CD4-positive, CD25-positive, alpha-beta regulatory T cell (primary cell): ENCODE measurements around the gene AKR1B1. TPM values are rescaled to one million over a fixed set of nuclear protein-coding genes. Genes with fewer than 3 reads are reported as not detected.
A peak's percentile ranks its signal among the peaks of the same experiment; 100 is the strongest.

Experiments
- ATAC-seq, 2 donors: fragments of 150-1000 bp; cut with Tn5 transposase; one replicate each; pipeline ENCODE4 v1.10.0; 2021; ENCODE audit warnings: low read depth in 2 of 2, moderate number of reproducible peaks in 2 of 2, moderate library complexity in 1 of 2
- DNase-seq, 3 donors: peaks; one replicate each; pipeline versions ENCODE4 v3.0.0 to v3.0.0-alpha.2; 2012 to 2022; ENCODE audit warnings: mixed read lengths in 1 of 3
- H3K27ac ChIP-seq: one replicate; pipeline ENCODE4 v1.7.0; 2013; ENCODE audit warnings: mild to moderate bottlenecking, low read length; ENCODE audit not compliant: insufficient read depth, poor library complexity, severe bottlenecking
- H3K27me3 ChIP-seq: one replicate; pipeline ENCODE4 v1.7.0; 2013; ENCODE audit warnings: low read length; ENCODE audit not compliant: control insufficient read depth, insufficient read depth
- H3K36me3 ChIP-seq: one replicate; pipeline ENCODE4 v1.7.0; 2013; ENCODE audit warnings: mild to moderate bottlenecking, low read length, moderate library complexity; ENCODE audit not compliant: control insufficient read depth, insufficient read depth
- H3K4me1 ChIP-seq: 2 replicates; pipeline ENCODE4 v1.7.0; 2013; ENCODE audit warnings: mild to moderate bottlenecking, low read length; ENCODE audit not compliant: insufficient read depth, control insufficient read depth, poor library complexity, severe bottlenecking
- H3K4me3 ChIP-seq: one replicate; pipeline ENCODE4 v1.7.0; 2013; ENCODE audit warnings: low read depth, mild to moderate bottlenecking, low read length, moderate library complexity
- H3K9me3 ChIP-seq, 2 experiments: 1 replicate in 1 of 2; 2 replicates in 1 of 2; pipeline ENCODE4 v1.7.0; 2013; ENCODE audit warnings: low read length in 2 of 2, mild to moderate bottlenecking in 1 of 2, moderate library complexity in 1 of 2; ENCODE audit not compliant: control insufficient read depth in 2 of 2
- H3K27ac Mint-ChIP-seq, 3 donors: one replicate each; pipeline ENCODE4 v1.8.0; 2020 to 2022; ENCODE audit warnings: mild to moderate bottlenecking in 3 of 3, mixed read lengths in 3 of 3, moderate library complexity in 2 of 3
- H3K27me3 Mint-ChIP-seq: one replicate; pipeline ENCODE4 v1.8.0; 2022; ENCODE audit warnings: mild to moderate bottlenecking, mixed read lengths
- H3K36me3 Mint-ChIP-seq: one replicate; pipeline ENCODE4 v1.8.0; 2020; ENCODE audit warnings: mixed read lengths
- H3K4me1 Mint-ChIP-seq, 4 donors: one replicate each; pipeline ENCODE4 v1.8.0; 2020 to 2022; ENCODE audit warnings: mixed read lengths in 4 of 4, mild to moderate bottlenecking in 1 of 4
- H3K4me3 Mint-ChIP-seq, 4 donors: one replicate each; pipeline ENCODE4 v1.8.0; 2020 to 2022; ENCODE audit warnings: mild to moderate bottlenecking in 4 of 4, mixed read lengths in 4 of 4, moderate library complexity in 3 of 4
- H3K9me3 Mint-ChIP-seq, 7 donors: one replicate each; pipeline ENCODE4 v1.8.0; 2020 to 2022; ENCODE audit warnings: mixed read lengths in 7 of 7, mild to moderate bottlenecking in 3 of 7, moderate library complexity in 2 of 7
- polyA plus RNA-seq, 4 donors: library from polyadenylated mRNA; unstranded; fragments of 300-500 nt; fragmentation: Illumina TruSeq; gene quantifications; one replicate each; pipeline ENCODE4 v1.2.3, GENCODE V29; 2021
- total RNA-seq: library from RNA; stranded (reverse); gene quantifications from one replicate; pipeline ENCODE4 v1.2.3, GENCODE V29; 2022

The AKR1B1 gene
- total and polyA plus RNA-seq, 5 donors from 2014 or later: 44.6 to 137 (median 114) TPM

DNA sequence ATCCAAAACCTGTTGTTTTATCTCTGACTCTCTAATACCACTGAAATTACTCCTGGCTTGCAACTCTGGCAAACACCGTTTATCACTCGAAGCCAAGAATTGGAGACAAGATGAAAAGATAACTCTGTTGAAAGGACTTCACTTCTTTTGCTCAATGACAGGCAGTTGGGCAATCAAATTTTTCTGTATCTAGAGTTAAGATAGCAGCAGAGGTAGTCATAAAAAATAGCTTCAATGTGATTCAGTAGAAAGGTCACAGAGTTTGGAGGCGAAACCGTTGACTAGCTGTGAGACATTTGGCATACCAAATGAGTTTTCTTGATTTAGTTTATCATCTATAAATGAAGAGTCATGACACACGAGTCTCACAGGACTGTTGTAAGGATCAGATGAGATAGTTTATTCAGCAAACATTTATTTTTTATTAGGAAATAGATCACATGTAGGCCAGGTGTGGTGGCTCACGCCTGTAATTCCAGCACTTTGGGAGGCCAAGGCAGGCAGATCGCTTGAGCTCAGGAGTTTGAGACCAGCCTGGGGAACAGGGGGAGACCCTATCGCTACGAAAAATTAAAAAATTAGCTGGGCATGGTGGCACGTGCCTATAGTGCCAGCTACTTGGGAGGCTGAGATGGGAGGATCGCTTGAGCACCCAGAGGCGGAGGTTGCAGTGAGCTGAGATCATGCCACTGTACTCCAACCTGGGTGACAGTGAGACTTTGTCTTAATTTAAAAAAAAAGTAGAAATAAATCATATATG, 23.6 kb downstream of the AKR1B1 start:
- peaks cover 0 to 4% (median 0%) of the 10 kb centered on the region in 7 donors for H3K9me3 Mint-ChIP-seq
- DNase-seq: no peak
- peaks cover 15% of the 10 kb centered on the region for H3K36me3 Mint-ChIP-seq
- H3K27ac Mint-ChIP-seq: peak overlapping the region in 2 of 3 donors; percentile 6 to 28
- H3K27me3 Mint-ChIP-seq: no peaks in the 10 kb centered on the region
- Histone ChIP-seq H3K4me3 (no peak overlapping the region), H3K27ac (no peak overlapping the region), H3K27me3 (peaks cover 4% of the 10 kb centered on the region), H3K36me3 (peaks cover 1% of the 10 kb centered on the region), H3K4me1 (peaks cover 13% of the 10 kb centered on the region), H3K9me3 (no peaks in the 10 kb centered on the region)
- no peak for ATAC-seq
- H3K4me3 Mint-ChIP-seq: peak overlapping the region in 1 of 4 donors; percentile 43
- peaks cover 0 to 16% (median 6%) of the 10 kb centered on the region in 4 donors for H3K4me1 Mint-ChIP-seq

DNA sequence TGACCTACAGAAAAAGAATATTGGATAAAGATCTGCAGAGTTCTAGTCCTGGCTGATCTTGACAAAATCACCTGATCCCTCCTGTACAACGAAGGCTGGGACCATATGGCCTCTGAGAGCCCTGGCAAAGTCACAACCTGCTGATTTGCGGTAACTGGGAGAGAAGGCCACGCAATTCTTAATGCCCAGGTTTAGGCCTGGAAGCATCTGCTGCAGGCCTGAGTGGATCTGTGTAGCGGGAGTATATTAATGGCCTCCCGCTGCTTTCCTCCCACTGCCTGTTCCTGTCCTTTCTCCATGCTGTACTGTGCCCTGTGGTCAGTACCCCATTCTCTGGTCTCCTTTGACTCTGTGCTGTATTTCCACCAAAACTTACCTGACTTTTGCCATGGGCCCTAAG, 24.2 kb downstream of the AKR1B1 start:
- Histone ChIP-seq H3K27ac (no peak overlapping the region), H3K27me3 (peaks cover 4% of the 10 kb centered on the region), H3K36me3 (no peaks in the 10 kb centered on the region), H3K4me1 (peaks cover 13% of the 10 kb centered on the region), H3K9me3 (no peaks in the 10 kb centered on the region), H3K4me3 (no peak overlapping the region)
- DNase-seq (no peak), ATAC-seq (no peak)
- Mint-ChIP-seq H3K27me3 (no peaks in the 10 kb centered on the region), H3K9me3 (peaks cover 0 to 4% (median 0%) of the 10 kb centered on the region in 7 donors), H3K36me3 (peaks cover 8% of the 10 kb centered on the region), H3K4me3 (peak overlapping the region in 1 of 4 donors; percentile 43), H3K4me1 (peaks cover 0 to 16% (median 6%) of the 10 kb centered on the region in 4 donors), H3K27ac (peak overlapping the region in 2 of 3 donors; percentile 6 to 28)

DNA sequence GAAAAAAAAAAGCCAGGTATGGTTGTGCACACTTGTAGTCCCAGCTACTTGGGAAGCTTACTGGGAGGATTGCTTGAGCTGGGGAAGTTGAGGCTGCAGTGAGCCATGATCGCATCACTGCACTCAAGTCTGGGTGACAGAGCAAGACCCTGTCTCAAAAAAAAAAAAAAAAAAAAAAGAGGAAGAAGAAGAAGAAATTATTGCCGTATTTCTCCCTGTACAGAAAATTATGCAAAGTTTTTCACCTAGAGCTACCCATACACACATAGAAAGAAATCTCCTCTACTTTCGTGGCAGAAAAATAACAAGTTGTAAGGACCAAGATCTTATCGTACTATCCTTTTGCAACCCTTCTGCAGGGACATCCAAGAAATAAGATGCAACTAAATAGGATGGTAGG, 25.5 kb downstream of the AKR1B1 start:
- Histone ChIP-seq H3K9me3 (no peaks in the 10 kb centered on the region), H3K4me3 (no peak overlapping the region), H3K36me3 (no peaks in the 10 kb centered on the region), H3K27me3 (peaks cover 7% of the 10 kb centered on the region), H3K27ac (no peak overlapping the region), H3K4me1 (peaks cover 13% of the 10 kb centered on the region)
- Mint-ChIP-seq H3K4me1 (peaks cover 0 to 16% (median 6%) of the 10 kb centered on the region in 4 donors), H3K36me3 (peaks cover under 1% of the 10 kb centered on the region), H3K4me3 (peak overlapping the region in 2 of 4 donors; percentile 2 to 76), H3K9me3 (peaks cover 0 to 2% (median 0%) of the 10 kb centered on the region in 7 donors), H3K27ac (peak overlapping the region; percentile 9 to 92 (median 89)), H3K27me3 (peaks cover 5% of the 10 kb centered on the region)
- no peak for ATAC-seq
- no peak for DNase-seq

DNA sequence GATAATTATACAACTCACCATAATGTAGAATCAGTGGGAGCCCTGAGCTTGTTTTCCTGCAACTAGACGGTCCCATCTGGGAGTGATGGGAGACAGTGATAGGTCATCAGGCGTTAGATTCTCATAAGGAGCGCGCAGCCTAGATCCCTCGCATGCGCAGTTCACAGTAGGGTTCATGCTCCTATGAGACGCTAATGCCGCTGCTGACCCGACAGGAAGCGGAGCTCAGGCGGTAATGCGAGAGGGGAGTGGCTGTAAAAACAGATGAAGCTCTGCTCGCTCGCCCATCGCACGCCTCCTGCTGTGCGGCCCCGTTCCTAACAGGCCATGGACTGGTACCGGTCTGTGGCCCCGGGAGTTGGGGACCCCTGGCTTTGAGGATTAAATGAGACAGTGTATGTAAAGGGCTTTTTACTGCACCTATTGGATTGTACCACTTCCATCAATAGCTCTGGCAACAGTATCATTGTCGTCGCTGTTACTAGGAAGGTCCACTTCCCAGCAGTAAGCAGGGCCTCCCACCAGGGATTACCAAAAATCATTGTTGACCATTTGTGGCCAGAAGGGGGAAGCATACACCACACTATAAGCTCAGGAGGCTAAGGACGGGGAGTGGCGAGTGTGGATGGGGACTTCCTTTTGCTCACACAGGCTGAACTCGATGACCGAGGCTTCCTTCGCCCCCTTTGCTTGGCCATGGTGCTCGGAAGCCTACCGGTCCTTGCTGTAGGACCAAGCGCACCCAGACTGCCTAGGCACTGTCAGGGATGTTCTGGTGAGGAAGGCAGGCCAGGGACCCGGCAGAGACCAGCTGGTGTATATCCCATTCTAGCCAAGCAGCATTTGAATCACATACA, 26.4 kb downstream of the AKR1B1 start:
- no peak overlapping the region for H3K27ac ChIP-seq
- ATAC-seq (peak; percentile 86 to 89), DNase-seq (peak; percentile 46 to 88 (median 67))
- Mint-ChIP-seq H3K27ac (peak overlapping the region; percentile 53 to 92 (median 92)), H3K27me3 (peaks cover 5% of the 10 kb centered on the region), H3K36me3 (no peaks in the 10 kb centered on the region), H3K4me1 (peaks cover 0 to 16% (median 6%) of the 10 kb centered on the region in 4 donors), H3K9me3 (peaks cover 0 to 2% (median 0%) of the 10 kb centered on the region in 7 donors), H3K4me3 (peak overlapping the region; percentile 76 to 94 (median 85))
- peak overlapping the region; percentile 70 for H3K4me3 ChIP-seq
- peaks cover 13% of the 10 kb centered on the region for H3K4me1 ChIP-seq
- no peaks in the 10 kb centered on the region for H3K36me3 ChIP-seq
- peaks cover 7% of the 10 kb centered on the region for H3K27me3 ChIP-seq
- no peaks in the 10 kb centered on the region for H3K9me3 ChIP-seq

DNA sequence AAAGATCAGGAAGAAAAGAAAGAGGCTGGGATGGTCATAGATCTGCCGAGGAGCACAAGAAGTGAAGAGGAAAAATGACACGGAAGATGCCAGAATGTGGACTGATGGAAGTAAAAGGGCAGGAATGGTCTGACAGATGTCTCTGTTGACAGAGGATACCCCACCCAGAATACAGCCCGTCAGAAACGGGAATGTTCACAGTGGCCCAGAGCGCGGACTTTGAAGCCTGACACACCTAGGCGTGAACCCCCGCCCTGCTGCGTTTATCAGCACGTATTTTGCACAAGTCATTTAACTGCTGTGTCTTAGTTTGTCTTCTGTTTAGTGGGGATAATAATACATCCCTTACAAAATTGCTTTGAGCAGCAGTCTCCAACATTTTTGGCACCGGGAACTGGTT, 27.1 kb downstream of the AKR1B1 start:
- peaks cover 0 to 16% (median 6%) of the 10 kb centered on the region in 4 donors for H3K4me1 Mint-ChIP-seq
- no peaks in the 10 kb centered on the region for H3K36me3 Mint-ChIP-seq
- Histone ChIP-seq H3K27me3 (peaks cover 7% of the 10 kb centered on the region), H3K4me3 (peak overlapping the region; percentile 70), H3K4me1 (peaks cover 13% of the 10 kb centered on the region), H3K27ac (no peak overlapping the region), H3K9me3 (no peaks in the 10 kb centered on the region), H3K36me3 (no peaks in the 10 kb centered on the region)
- H3K4me3 Mint-ChIP-seq: peak overlapping the region in 3 of 4 donors; percentile 76 to 88 (median 82)
- peaks cover 5% of the 10 kb centered on the region for H3K27me3 Mint-ChIP-seq
- DNase-seq (no peak), ATAC-seq (no peak)
- peak overlapping the region in 2 of 3 donors; percentile 74 to 92 for H3K27ac Mint-ChIP-seq
- peaks cover 0 to 2% (median 0%) of the 10 kb centered on the region in 7 donors for H3K9me3 Mint-ChIP-seq

DNA sequence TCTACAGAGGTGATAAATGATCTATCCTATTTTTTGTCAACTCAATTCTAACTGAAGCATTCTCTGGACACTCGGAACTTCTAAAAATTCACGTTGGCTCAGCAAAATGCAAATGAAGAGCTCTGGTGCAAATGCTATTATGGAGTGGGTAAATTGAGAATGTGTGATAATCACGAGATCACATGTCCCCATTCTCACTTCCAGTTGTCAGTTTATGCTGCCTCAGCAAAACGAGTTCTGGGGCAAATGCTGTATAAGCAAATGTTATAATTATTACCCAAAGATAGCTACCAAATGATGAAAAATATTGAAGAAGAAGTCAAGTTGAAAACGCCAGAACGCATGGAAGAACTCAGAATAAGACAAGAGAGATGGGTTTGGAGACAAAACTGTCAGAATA, 29.4 kb downstream of the AKR1B1 start:
- Mint-ChIP-seq H3K9me3 (peaks cover 0 to 2% (median 0%) of the 10 kb centered on the region in 7 donors), H3K27me3 (peaks cover 5% of the 10 kb centered on the region), H3K4me1 (peaks cover 0 to 16% (median 6%) of the 10 kb centered on the region in 4 donors), H3K36me3 (no peaks in the 10 kb centered on the region), H3K4me3 (no peak overlapping the region), H3K27ac (no peak overlapping the region)
- ATAC-seq (no peak), DNase-seq (no peak)
- peaks cover 3% of the 10 kb centered on the region for H3K27me3 ChIP-seq
- no peak overlapping the region for H3K4me3 ChIP-seq
- H3K9me3 ChIP-seq: no peaks in the 10 kb centered on the region
- H3K36me3 ChIP-seq: no peaks in the 10 kb centered on the region
- H3K4me1 ChIP-seq: peaks cover 13% of the 10 kb centered on the region
- no peak overlapping the region for H3K27ac ChIP-seq

DNA sequence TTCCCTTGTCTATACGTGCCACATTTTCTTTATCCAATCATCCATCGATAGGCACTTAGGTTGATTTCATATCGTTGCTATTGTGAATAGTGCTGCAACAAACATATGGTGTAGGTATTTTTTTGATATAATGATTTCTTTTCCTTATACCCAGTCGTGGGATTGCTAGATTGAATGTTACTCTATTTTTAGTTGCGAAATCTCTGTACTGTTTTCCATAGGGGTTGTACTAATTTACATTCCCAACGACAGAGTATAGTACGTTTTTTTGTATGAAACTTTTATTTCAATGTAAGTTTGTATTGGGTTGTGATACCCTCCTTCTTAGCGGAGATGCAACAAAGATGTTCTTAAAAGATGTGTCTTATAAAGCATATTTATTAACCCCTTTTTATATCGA, 30.0 kb downstream of the AKR1B1 start:
- H3K27me3 Mint-ChIP-seq: peaks cover 5% of the 10 kb centered on the region
- H3K27ac Mint-ChIP-seq: no peak overlapping the region
- Histone ChIP-seq H3K27ac (no peak overlapping the region), H3K9me3 (no peaks in the 10 kb centered on the region), H3K4me1 (peaks cover 13% of the 10 kb centered on the region), H3K4me3 (no peak overlapping the region), H3K27me3 (peaks cover 3% of the 10 kb centered on the region), H3K36me3 (no peaks in the 10 kb centered on the region)
- peaks cover 0 to 16% (median 6%) of the 10 kb centered on the region in 4 donors for H3K4me1 Mint-ChIP-seq
- no peak overlapping the region for H3K4me3 Mint-ChIP-seq
- DNase-seq (no peak), ATAC-seq (no peak)
- H3K36me3 Mint-ChIP-seq: no peaks in the 10 kb centered on the region
- H3K9me3 Mint-ChIP-seq: peaks cover 0 to 2% (median 0%) of the 10 kb centered on the region in 7 donors
